ENCODE measurements around the gene STMN1.

STMN1 gene

GRCh38 chr1:25896266-25896665 lies 10.0 kb downstream of the STMN1 start:
- no peak for TF ChIP-seq CTCF (IDR thresholded peaks at IDR 0.05; ENCODE audit: control insufficient read depth, insufficient read depth, low read depth, low read length, missing control alignments)
- no peak for DNase-seq (ENCODE audit: low read depth)
- no peak overlapping the region for H3K4me3 ChIP-seq (ENCODE audit: control insufficient read depth, low read depth, low read length)

GRCh38 chr1:25895365-25895990 lies 10.7 kb downstream of the STMN1 start:
- DNase-seq (ENCODE audit: low read depth), result peak; percentile 69

GRCh38 chr1:25893116-25893515 lies 13.1 kb downstream of the STMN1 start:
- no peak for DNase-seq (ENCODE audit: low read depth)
- no peak for TF ChIP-seq CTCF (IDR thresholded peaks at IDR 0.05; ENCODE audit: control insufficient read depth, insufficient read depth, low read depth, low read length, missing control alignments)
- H3K4me3 ChIP-seq (ENCODE audit: control insufficient read depth, low read depth, low read length), result no peak overlapping the region

More at GRCh38 chr1:25895365-25895990, 10.7 kb downstream of the STMN1 start:
- no peak overlapping the region for H3K4me3 ChIP-seq (ENCODE audit: control insufficient read depth, low read depth, low read length)
- peak; percentile 98 for TF ChIP-seq CTCF (IDR thresholded peaks at IDR 0.05; ENCODE audit: control insufficient read depth, insufficient read depth, low read depth, low read length, missing control alignments)

GRCh38 chr1:25891606-25892005 lies 14.6 kb downstream of the STMN1 start:
- H3K4me3 ChIP-seq (ENCODE audit: control insufficient read depth, low read depth, low read length), result no peak overlapping the region
- TF ChIP-seq CTCF (IDR thresholded peaks at IDR 0.05; ENCODE audit: control insufficient read depth, insufficient read depth, low read depth, low read length, missing control alignments), result no peak
- no peak for DNase-seq (ENCODE audit: low read depth)

GRCh38 chr1:25890239-25891034 lies 15.8 kb downstream of the STMN1 start:
- DNase-seq (ENCODE audit: low read depth), result no peak
- H3K4me3 ChIP-seq (ENCODE audit: control insufficient read depth, low read depth, low read length), result no peak overlapping the region
- no peak for TF ChIP-seq CTCF (IDR thresholded peaks at IDR 0.05; ENCODE audit: control insufficient read depth, insufficient read depth, low read depth, low read length, missing control alignments)

- TF ChIP-seq CTCF (IDR thresholded peaks at IDR 0.05; ENCODE audit: control insufficient read depth, insufficient read depth, low read depth, low read length, missing control alignments), result peak; percentile 32
- no peak for DNase-seq (ENCODE audit: low read depth)
- no peak overlapping the region for H3K4me3 ChIP-seq (ENCODE audit: control insufficient read depth, low read depth, low read length)
Observed at GRCh38 chr1:25889470-25889869, 16.7 kb downstream of the STMN1 start.

All from AG09309 (cell line).